ENCODE data around the gene PKP2.
"Not testable (repeated sequence)": the region's sequence is repeated elsewhere in the genome, so short reads cannot be mapped to it uniquely, and the experiment has no call there.

PKP2 gene

DNA sequence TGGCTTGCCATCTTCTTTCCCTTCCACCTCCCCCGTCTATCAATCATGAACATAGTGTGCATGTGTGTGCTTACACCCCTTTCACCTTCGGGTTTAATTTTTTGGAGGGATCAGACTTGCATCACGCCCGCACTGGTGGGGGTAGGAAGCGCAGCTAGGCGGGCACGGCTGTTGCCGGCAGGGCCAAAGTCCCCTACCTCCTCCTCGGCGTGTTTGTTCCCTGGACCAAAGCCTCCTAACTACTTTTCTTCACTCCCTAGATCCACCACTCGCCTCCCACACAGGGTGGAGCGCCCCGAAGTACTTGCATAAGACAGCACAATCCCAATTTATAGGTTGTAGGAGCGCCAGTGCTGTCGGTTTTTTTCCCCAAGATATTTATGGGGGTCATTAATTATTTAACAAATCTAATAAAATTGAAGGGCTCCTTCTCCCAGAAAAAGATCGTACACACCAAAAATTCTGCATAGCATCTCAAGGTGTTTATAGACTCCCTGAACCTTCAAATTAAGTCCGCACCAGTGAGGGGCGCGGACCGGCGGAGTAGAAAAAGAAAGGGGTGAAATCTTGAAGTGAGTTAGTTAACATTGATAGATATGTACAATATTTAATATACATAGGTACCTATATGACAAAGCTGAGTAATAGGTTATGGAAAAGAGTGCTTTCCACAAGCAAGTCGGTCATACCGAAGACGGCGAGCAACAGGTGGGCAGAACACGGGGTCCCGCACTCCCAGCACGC, 717 bp downstream of the PKP2 start:
- no peak for DNase-seq

DNA sequence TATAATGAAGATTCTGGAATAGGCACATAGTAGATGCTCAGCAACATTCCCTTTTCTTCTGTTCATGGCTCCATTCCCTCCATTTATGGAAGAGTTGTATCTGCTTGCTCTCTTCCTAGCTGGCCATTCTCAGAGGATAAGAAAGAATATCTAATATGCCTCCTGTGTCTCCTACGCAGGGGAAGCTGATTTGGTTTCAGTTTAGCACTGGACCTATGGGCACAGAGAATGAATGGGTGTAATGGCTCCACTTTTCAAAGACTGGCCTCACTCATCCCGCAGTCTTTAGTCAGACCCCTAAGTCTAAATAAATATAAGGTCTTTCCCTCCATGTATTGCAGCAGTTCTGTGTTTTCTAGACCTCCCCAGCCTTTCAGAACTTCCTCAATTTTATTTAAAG, 2.0 kb downstream of the PKP2 start:
- no peak for DNase-seq

DNA sequence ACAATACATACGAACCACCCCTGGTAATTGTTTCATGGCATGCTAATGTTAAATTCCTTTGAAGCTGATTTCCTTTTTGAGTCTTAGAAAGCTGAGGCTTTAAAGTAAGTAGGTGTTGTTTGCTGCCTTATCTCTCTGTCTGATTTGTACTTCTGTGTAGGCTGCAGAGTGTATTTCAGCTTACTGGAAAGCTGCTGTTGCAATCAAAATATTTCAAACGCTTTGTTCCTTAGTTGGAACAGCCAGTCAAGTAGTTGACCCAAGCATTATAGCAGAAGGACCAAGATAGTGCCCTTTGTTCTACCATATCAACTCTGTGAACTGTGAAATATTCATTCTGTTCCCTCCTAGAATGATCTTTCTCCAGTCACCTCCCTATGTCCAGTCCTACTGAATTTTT, 3.1 kb downstream of the PKP2 start:
- DNase-seq = no peak

DNA sequence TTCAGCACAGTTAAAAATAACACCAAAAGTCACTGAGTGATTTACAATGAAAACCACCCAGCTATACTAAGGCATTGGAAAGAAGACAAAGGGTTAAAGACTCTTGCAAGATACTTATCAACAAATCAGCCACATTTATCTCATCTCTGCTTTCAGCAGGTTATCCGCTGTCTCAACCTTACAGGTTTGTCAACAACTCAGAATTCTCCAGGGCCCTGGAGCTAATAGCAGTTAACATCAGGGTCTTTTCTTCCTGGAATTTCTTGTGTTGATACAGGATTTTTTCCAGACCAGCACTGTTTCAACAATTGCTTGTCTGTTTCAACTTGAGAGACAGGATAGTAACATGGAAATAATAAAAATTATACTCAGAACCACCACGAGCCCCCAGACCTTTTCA, 3.5 kb downstream of the PKP2 start:
- no peak for DNase-seq

DNA sequence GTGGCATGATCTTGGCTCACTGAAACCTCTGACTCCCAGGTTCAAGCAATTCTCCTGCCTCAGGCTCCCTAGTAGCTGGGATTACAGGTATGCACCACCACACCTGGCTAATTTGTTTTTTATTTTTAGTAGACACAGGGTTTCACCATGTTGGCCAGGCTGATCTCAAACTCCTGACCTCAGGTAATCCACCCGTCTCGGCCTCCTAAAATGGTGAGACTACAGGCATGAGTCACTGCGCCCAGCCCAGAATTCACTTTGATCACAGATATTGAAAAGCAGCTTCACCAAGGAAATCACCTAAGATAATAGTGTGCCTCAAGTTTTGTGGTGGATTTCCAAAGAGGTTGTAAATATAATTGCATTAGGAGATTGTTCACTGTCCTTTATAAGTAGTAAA, 4.2 kb downstream of the PKP2 start:
- DNase-seq = not testable (repeated sequence)

DNA sequence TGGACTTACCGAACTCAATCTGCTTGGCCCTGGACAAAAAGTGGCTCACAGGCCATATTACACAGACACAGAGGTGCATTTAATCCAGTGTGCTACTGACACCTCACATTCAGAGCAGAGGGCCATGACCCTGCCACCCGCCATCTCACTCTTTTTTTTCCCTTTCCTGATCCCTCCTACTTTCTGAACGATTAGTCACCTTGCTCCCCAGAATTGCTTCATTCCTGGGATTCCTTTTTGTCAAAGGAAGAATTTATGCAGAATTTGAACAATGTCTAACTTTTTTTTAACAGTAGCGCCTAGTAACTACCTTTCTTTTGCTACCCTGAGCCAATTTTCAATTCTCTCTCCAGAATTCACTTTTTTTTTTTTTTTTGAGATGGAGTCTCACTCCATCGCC, 4.6 kb downstream of the PKP2 start:
- DNase-seq = no peak

- no peak for DNase-seq
Observed at GRCh38 chr12:32891526-32891925, 5.1 kb downstream of the PKP2 start.

GRCh38 chr12:32889011-32889760, 7.4 kb downstream of the PKP2 start:
- no peak for DNase-seq

DNA sequence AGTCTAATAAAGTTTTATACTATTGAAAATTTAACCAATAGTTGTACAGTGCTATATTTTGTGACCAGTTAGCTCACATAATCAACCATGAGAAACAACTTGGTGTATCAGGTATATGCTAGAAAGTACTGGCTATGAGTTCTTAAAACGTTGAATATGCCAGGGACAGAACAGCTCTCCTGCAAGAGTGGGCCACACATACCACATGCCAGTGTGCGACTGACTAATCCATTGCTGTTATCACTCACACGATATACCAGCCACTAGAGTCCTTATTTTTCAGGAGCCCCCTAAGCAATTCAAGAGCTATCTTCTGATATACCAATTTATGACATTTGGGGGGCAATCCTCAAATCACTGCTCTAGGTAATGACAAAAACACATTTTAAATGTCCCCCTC, 9.5 kb downstream of the PKP2 start:
- DNase-seq = no peak

DNA sequence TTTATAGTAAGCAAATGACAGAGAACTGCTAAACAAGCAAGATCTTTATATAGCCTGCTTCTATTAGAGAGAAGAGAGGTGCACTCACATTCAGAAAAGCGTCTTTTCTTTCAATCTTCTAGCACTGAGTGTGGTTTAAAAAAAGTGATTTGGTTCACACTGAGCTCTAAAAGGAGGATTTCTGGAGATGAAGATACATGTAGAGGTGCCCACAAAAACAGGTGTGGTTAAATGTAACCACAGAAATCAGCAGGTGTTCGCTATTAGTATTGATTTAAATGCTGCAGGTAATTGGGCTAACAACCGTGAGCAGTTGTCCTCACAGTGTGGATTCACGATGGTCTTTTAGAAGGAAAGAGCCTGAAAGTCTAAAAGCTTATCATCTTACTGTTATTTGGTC, 10.7 kb downstream of the PKP2 start:
- DNase-seq = no peak

DNA sequence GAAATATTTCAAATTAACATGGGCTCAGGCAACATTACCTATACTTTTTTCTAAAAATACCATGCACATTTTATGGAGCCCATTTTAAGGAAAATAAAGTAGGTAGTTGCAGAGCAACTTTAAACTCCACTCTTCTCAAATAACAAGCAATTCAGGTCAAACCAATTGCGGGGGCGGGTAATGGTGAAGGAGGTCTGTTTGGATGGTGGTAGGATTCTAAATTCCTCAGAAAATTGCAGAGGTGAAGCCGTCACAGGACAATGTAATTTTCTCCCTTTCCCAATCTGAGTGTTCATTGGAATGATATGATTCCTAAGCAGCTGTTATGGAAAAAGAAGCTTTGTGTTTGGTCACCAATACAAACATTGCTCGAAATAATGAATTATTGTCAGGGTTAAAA, 11.6 kb downstream of the PKP2 start:
- DNase-seq = no peak

- DNase-seq = no peak
Observed at GRCh38 chr12:32881702-32882101, 14.9 kb downstream of the PKP2 start.

DNA sequence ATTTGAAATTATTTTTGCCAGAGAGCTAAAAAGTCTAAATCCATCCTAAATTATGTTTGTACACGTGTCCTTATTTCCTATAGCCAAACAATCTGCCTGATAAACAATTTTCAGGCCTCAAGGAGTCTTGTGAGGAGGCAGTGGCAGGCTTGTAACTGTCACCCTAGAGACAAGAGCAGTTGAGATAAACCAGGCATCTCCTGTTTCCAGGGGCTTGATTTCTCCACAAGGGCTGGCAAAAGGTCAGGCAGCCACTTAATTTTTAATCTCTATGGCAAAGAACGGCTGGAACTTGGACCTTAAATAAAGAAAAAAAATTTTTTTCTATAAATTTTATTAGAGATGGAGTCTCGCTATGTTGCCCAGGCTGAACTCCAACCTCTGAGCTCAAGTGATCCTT, 15.5 kb downstream of the PKP2 start:
- no peak for DNase-seq

- DNase-seq = not testable (repeated sequence)
Observed at GRCh38 chr12:32879066-32879465, 17.5 kb downstream of the PKP2 start.

DNA sequence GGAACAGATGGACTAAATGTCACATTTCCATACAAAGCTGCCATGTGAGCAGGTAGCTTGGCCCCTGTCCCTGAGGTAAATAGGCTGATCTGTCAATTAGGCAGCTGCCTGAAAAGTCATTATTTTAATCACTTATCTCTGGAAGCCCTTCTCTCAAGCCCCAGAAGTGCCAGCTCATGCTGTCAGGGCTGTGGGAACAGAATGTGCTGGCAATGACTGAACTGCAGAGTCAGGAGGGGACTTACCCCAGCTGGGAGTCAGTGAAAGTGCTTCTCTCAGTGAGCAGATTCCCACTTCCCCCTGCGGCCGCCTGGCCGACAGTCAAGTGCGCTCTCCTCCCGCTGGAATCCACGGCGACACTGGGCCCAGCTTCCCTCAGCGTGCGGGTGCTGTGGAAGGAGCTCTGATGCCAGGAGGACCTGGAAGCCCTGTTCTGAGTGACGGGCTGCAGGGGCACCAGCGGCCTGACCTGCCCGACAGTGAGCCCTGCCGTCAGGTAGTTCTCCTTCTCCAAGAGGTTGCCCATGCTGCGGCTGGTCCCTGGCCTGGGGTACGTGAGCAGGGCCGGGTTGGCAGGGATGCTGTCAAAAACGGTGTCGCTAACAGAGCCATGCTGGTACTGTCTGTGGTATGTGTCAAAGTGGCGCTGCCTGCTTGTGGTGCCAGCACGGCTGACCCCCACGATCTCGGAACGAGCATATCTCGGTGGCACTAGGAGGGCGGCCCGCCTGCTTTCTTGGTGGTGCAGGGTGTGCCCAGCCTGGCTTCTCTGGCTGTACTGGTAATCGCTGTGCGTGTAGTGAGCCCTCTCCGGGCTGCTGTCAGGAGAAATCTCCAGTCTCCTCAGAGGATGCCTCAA, 18.7 kb downstream of the PKP2 start:
- no peak for DNase-seq

DNA sequence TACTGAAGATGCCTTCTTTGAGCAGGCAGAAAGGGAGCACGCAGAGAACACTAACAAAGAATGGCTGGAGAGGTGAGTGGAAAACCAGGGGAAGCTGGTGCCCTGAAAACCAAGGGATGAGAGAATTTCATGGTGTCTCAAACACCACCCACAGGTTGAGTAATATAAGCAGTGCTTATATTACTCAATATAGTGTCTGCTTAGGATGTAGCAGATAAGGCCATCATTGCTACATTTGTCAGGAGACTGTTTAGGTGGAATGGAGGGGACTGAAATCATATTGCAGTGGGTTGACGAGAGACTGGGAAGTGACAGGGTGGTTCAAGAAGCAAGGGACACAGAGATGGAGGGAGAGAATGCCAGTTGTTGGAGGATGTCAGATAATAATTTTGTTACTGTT, 20.6 kb downstream of the PKP2 start:
- DNase-seq = no peak

DNA sequence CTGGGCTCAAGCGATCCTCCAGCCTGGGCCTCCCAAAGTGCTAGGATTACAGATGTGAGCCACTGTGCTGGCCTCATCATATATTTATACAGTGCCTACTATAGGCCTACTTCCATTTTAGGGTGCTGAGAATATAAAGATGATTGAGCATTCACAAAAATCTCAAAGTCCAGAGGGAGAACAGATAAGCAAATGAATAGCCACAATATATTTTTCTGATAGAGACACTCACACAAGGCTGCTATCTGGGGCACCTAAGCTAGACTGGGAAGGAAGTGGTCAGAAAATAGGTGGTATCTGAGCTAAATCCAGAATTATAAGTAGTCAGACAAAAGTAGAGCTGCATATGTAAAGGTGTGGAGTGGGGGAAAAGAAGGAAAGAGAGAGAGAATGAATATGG, 21.6 kb downstream of the PKP2 start:
- no peak for DNase-seq

- no peak for DNase-seq
Observed at GRCh38 chr12:32874078-32874477, 22.5 kb downstream of the PKP2 start.

DNA sequence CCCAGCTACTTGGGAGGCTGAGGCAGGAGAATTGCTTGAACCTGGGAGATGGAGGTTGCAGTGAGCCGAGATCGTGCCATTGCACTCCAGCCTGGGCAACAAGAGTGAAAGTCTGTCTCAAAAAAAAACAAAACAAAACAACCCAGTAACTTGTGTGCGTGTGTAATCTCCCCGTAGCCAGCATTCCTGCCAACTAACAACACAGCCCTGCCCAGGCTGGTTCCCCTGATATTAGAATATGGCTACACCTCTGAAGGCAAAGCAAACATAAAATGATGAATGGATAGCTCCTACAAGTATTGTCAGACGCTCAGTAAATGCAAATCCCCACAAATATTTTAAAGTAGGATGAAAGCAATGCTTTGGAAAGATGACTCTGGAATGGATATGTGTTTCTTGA, 24.2 kb downstream of the PKP2 start:
- DNase-seq = not testable (repeated sequence)

DNA sequence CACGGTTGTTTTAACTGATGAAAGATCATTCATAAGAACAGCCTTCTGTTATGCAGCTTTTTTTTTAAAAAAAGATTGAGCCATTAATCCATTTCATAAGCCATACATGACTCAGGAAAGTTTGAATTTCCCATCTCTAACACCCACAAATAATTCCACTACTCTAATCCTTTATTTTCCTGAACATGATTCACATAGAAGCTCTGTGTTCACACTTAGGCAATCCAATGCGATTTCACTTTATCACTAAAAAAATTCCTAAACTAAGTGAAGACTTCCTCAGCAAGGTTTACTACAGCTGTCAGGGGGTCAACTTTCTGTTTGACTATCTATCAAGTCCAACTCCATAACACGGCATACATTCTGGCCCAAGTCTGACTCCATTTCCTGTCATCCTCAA, 25.9 kb downstream of the PKP2 start:
- DNase-seq = no peak

DNA sequence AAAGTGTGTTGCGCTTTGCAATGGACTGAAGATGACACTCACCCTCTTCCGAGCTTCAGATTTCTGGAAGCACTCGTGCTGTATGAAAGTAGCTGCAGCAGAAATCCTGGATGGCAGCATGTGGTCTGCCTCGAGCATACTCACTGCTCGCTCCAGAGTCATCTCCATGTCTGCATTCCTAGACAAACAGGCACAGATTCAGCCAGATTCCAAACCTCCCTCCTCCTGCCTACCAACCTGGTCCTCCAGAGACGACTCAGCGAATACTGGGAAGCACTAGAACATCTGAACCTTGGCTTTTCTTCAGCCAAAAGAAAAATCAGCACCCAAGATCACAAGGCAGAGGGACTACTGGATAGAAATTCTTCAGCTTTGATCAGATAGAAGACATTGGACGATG, 27.7 kb downstream of the PKP2 start:
- DNase-seq = no peak

DNA sequence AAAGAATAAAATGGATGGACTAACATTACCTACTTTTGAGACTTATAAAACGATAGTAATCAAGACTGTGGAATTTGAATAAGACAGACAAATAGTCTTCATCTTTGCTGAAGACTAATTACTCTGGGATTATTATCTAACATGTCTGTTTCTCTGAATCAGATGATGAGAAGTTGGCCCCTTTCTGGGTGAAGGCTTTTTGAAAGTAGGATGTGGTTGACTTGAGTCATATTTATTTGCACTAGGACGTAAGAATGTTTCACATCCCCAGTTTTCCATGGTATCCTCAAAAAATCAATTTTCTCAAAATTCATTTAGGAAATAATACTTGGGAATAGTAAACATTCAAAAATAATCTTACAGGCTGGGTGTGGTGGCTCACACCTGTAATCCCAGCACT, 31.8 kb downstream of the PKP2 start:
- no peak for DNase-seq

DNA sequence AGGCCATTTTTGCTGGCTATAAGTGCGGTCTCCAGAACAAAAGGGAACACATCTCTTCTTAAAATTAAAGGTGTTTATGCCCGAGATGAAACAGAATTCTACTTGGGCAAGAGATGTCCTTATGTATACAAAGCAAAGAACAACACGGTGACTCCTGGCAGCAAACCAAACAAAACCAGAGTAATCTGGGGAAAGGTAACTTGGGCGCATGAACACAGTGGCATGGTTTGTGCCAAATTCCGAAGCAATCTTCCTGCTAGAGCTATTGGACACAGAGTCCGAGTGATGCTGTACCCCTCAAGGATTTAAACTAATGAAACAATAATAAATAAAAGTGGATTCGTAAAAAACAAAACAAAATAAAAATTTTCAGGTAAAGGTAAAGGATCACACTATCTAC, 33.4 kb downstream of the PKP2 start:
- DNase-seq = no peak

GRCh38 chr12:32861658-32862057, 34.9 kb downstream of the PKP2 start:
- not testable (repeated sequence) for DNase-seq
